Endothelial cell (in vitro differentiated cells): ENCODE results near the gene KIAA0513. TPM values are rescaled to one million over a fixed set of nuclear protein-coding genes. Genes with fewer than 3 reads are reported as not detected.

Experiments
- DNase-seq: peaks from one replicate; pipeline ENCODE4 v3.0.0; 2021; ENCODE audit warnings: low spot score
- H3K27ac Mint-ChIP-seq: one replicate; pipeline ENCODE4 v1.8.0; 2021; ENCODE audit warnings: mixed read lengths, inconsistent platforms; ENCODE audit not compliant: unreplicated experiment
- H3K27me3 Mint-ChIP-seq: one replicate; pipeline ENCODE4 v1.8.0; 2021; ENCODE audit warnings: mild to moderate bottlenecking, moderate library complexity, mixed read lengths, inconsistent platforms; ENCODE audit not compliant: unreplicated experiment
- H3K36me3 Mint-ChIP-seq: one replicate; pipeline ENCODE4 v1.8.0; 2021; ENCODE audit warnings: mild to moderate bottlenecking, low read depth, mixed read lengths, inconsistent platforms; ENCODE audit not compliant: unreplicated experiment
- H3K4me1 Mint-ChIP-seq: one replicate; pipeline ENCODE4 v1.8.0; 2021; ENCODE audit warnings: mild to moderate bottlenecking, mixed read lengths, inconsistent platforms; ENCODE audit not compliant: unreplicated experiment
- H3K4me3 Mint-ChIP-seq: one replicate; pipeline ENCODE4 v1.8.0; 2021; ENCODE audit warnings: mild to moderate bottlenecking, mixed read lengths, inconsistent platforms; ENCODE audit not compliant: unreplicated experiment
- H3K9me3 Mint-ChIP-seq: one replicate; pipeline ENCODE4 v1.8.0; 2021; ENCODE audit warnings: mixed read lengths, inconsistent platforms; ENCODE audit not compliant: unreplicated experiment
- CTCF ChIP-seq: fragments of 200-600 bp; sonication (generic); IDR thresholded peaks from one replicate; pipeline ENCODE4 v1.5.0; 2021; ENCODE audit warnings: antibody characterized with exemption; ENCODE audit not compliant: unreplicated experiment
- total RNA-seq: library from RNA; stranded (reverse); fragmentation: NEBNext Ultra II Directional; extraction: Animal tissue kit (Norgen Biotek cat#: 25700); gene quantifications from one replicate; pipeline ENCODE4 v1.2.1, GENCODE V29; 2021; ENCODE audit not compliant: unreplicated experiment

The KIAA0513 gene
- total RNA-seq, 1 donor from 2014 or later, result 5.5 TPM

DNA sequence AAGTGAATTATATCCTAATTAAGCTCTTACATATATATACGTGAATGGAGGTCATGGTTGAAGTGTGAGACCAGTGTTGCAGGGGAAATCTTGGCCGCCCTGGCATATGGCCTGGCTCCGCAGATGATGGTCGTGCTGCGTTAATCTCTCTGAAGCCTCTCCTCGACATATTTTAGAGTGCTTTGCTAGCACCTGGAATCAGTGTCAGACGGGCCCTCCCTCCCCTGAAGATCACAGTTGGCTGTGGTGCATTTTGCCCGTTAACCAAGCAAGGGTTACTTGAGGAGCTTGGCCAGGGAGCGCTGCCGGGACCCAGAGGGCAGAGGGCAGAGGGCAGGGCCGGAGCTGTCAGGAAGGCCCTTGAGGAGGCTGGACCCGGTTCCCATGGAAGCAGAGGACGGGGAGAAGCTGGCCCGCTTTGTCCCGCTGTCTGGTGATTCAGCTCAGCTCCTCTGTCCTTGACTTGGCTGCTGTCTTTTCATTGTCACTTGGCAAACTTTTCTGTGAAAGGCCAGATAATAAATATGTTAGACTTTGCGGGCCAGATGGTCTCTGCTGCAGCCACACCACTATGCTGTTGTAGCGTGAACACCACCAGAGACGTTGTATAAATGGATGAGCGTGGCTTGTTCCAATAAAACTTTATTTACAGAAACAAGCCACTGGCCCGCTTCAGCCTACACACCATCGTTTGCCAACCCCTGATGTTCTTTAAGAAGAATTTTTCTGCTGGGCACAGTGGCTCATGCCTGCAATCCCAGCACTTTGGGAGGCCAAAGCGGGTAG lies 52.4 kb downstream of the KIAA0513 start:
- Mint-ChIP-seq H3K36me3 (peaks cover 6% of the 10 kb centered on the region), H3K4me3 (no peak overlapping the region), H3K27me3 (peaks cover 12% of the 10 kb centered on the region), H3K27ac (no peak overlapping the region), H3K9me3 (no peaks in the 10 kb centered on the region), H3K4me1 (peaks cover 19% of the 10 kb centered on the region)
- DNase-seq, result no peak
- TF ChIP-seq CTCF, result no peak

DNA sequence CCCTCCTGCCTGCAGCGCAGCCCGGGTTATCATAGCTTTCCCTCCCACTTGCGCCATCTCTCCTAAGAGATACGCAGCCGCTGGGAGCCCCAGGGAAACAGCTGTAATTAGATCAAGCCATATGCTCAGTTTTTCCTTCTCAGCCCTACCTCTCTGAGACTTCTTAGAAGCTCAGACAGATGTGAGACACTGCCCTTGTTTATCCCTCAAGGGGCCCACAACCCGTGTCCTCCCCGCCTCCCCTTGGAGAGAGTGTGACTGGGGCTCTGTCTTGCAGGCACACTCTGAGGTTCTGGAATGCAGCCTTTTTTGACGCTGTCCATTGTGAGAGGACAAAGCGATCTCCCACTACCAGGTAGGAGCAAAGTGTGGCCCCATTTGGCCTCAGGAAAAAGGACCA lies 53.4 kb downstream of the KIAA0513 start:
- Mint-ChIP-seq H3K9me3 (no peaks in the 10 kb centered on the region), H3K36me3 (peaks cover 6% of the 10 kb centered on the region), H3K4me3 (no peak overlapping the region), H3K27ac (no peak overlapping the region), H3K27me3 (peaks cover 12% of the 10 kb centered on the region), H3K4me1 (peaks cover 15% of the 10 kb centered on the region)
- no peak for DNase-seq
- no peak for TF ChIP-seq CTCF

DNA sequence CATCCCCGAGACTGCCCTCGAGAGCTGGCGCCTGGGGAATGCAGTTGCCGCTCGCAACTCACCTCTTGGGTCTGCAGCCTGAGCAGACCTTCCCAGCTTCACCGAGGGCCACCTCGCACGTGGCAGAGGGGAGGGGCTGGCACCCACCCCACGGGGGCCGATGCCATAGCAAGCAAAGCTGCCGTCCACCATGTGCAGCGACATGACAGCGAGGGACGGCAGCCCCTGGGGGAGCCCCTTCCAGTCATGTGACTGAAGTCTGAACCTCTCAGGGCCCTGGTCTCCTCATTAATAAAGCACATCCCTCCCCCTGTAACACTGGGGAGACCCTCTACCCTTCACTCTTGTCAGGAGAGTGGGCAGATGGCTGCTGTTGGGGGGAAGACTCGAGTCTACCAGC lies 54.2 kb downstream of the KIAA0513 start:
- no peak for TF ChIP-seq CTCF
- Mint-ChIP-seq H3K36me3 (peaks cover 6% of the 10 kb centered on the region), H3K4me3 (no peak overlapping the region), H3K27me3 (peaks cover 11% of the 10 kb centered on the region), H3K9me3 (no peaks in the 10 kb centered on the region), H3K4me1 (peaks cover 12% of the 10 kb centered on the region), H3K27ac (no peak overlapping the region)
- no peak for DNase-seq

GRCh38 chr16:85082173-85083050 lies 54.8 kb downstream of the KIAA0513 start:
- Mint-ChIP-seq H3K27ac (no peak overlapping the region), H3K4me3 (no peak overlapping the region), H3K4me1 (peaks cover 12% of the 10 kb centered on the region), H3K9me3 (no peaks in the 10 kb centered on the region), H3K27me3 (peaks cover 11% of the 10 kb centered on the region), H3K36me3 (peaks cover 6% of the 10 kb centered on the region)
- TF ChIP-seq CTCF, result no peak
- no peak for DNase-seq
